PC-3 (cell line): ENCODE data around the gene EGFL8.

ENCODE experiments used
- CTCF ChIP-seq: fragments of 300-600 bp; sonication (generic); conservative IDR thresholded peaks from 2 replicates; pipeline ENCODE4 v1.5.1; 2017; ENCODE audit warnings: antibody characterized with exemption, low read depth, mild to moderate bottlenecking, low read length
- EZH2phosphoT487 ChIP-seq: fragments of 300-600 bp; sonication (generic); IDR thresholded peaks from 2 replicates; pipeline ENCODE4 v1.6.1; 2018; ENCODE audit warnings: mild to moderate bottlenecking, antibody characterized with exemption, low read length, borderline replicate concordance

GRCh38 chr6:32158052-32158451 is 6.3 kb upstream of the EGFL8 start:
- no peak for TF ChIP-seq CTCF
- no peak for TF ChIP-seq EZH2phosphoT487
